ENCODE measurements around the gene ARAP3.

DNA sequence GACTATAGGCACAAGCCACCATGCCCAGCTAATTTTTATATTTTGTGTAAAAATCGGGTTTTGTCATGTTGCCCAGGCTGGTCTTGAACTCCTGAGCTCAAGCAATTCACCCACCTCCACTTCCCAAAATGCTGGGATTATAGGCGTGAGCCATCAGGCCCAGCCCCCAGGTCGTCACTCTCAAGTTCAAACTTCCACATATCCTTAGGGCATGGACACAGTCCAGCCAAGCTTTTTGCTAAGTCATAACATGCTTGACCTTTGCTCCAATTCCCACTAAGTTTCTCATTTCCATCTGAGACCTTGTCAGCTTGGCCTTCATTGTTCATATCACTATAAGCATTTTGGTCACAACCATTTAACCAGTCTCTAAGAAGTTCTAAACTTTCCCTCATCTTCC is 43.9 kb upstream of the ARAP3 start:
- TF ChIP-seq NFRKB (IDR thresholded peaks at IDR 0.05) (no peak), ELF4 (IDR thresholded peaks at IDR 0.05) (no peak), BHLHE40 (IDR thresholded peaks at IDR 0.05; ENCODE audit: borderline replicate concordance) (no peak), SUZ12 (IDR thresholded peaks at IDR 0.05) (no peak), FOXM1 (IDR thresholded peaks at IDR 0.05; ENCODE audit: borderline replicate concordance) (no peak), FOXA1 (IDR thresholded peaks at IDR 0.05) (no peak), FOXK2 (IDR thresholded peaks at IDR 0.05) (no peak), SP1 (IDR thresholded peaks at IDR 0.05) (no peak), ARNT (IDR thresholded peaks at IDR 0.05) (no peak), ZNF384 (IDR thresholded peaks at IDR 0.05) (no peak)
- TF ChIP-seq, protein P1, sequence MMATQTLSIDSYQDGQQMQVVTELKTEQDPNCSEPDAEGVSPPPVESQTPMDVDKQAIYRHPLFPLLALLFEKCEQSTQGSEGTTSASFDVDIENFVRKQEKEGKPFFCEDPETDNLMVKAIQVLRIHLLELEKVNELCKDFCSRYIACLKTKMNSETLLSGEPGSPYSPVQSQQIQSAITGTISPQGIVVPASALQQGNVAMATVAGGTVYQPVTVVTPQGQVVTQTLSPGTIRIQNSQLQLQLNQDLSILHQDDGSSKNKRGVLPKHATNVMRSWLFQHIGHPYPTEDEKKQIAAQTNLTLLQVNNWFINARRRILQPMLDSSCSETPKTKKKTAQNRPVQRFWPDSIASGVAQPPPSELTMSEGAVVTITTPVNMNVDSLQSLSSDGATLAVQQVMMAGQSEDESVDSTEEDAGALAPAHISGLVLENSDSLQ (IDR thresholded peaks at IDR 0.05) = no peak

All from HEK293T (cell line).